Heart right ventricle (tissue), 16 donors: ENCODE measurements around the gene HSPB9. TPM values are rescaled to one million over a fixed set of nuclear protein-coding genes. Genes with fewer than 3 reads are reported as not detected.

ENCODE experiments used
- ATAC-seq, 8 donors: fragments of 200-7000 bp; cut with Tn5 transposase; one replicate each; pipeline ENCODE4 v1.9.1; 2020; ENCODE audit warnings: mild to moderate bottlenecking in 8 of 8, moderate library complexity in 8 of 8, moderate number of reproducible peaks in 1 of 8
- DNase-seq, 2 donors: peaks; one replicate each; pipeline ENCODE4 v3.0.0-alpha.2; 2020
- H3K27ac ChIP-seq, 10 donors: fragments of 200-600 bp; sonication (generic) in 2 of 10; one replicate each; pipeline versions ENCODE4 v1.5.0 to v1.8.0; 2020 to 2022; ENCODE audit warnings: mild to moderate bottlenecking in 3 of 10
- H3K27me3 ChIP-seq, 7 donors: fragments of 200-600 bp; one replicate each; pipeline ENCODE4 v1.8.0; 2021 to 2022; ENCODE audit warnings: mild to moderate bottlenecking in 2 of 7
- H3K36me3 ChIP-seq, 9 donors: fragments of 200-600 bp; sonication (generic) in 1 of 9; one replicate each; pipeline versions ENCODE4 v1.5.0 to v1.8.0; 2020 to 2022; ENCODE audit warnings: mild to moderate bottlenecking in 2 of 9
- H3K4me1 ChIP-seq, 9 donors: fragments of 200-600 bp; sonication (generic) in 1 of 9; one replicate each; pipeline versions ENCODE4 v1.5.0 to v1.8.0; 2020 to 2022; ENCODE audit warnings: mild to moderate bottlenecking in 4 of 9
- H3K4me3 ChIP-seq, 10 donors: fragments of 200-600 bp; sonication (generic) in 2 of 10; one replicate each; pipeline versions ENCODE4 v1.5.0 to v1.8.0; 2020 to 2022; ENCODE audit warnings: mild to moderate bottlenecking in 7 of 10, moderate library complexity in 2 of 10
- H3K9me3 ChIP-seq, 11 donors: fragments of 200-600 bp in 10 of 11; sonication (generic) in 2 of 11; one replicate each; pipeline versions ENCODE4 v1.5.0 to v1.8.0; 2013 to 2022; ENCODE audit warnings: mild to moderate bottlenecking in 2 of 11, control low read depth in 1 of 11, moderate library complexity in 1 of 11
- CTCF ChIP-seq, 9 donors: fragments of 200-600 bp; sonication (generic) in 2 of 9; IDR thresholded peaks; one replicate each; pipeline versions ENCODE4 v1.5.0 to v1.8.0; 2021 to 2022; ENCODE audit warnings: antibody characterized with exemption in 9 of 9, mild to moderate bottlenecking in 5 of 9, moderate library complexity in 1 of 9
- whole genome bisulfite sequencing, 2 donors: extraction: QIAGEN DNeasy Blood & Tissue Kit; methylation state at CpG; one replicate each; pipeline ENCODE4 v1.1.7; 2013; ENCODE audit warnings: inconsistent platforms in 1 of 2; 5-methylcytosine and 5-hydroxymethylcytosine counted together
- intact Hi-C, 10 donors: fragments of 100-400 bp; cut with DNase I; formaldehyde crosslinking; loops; one replicate each; pipeline versions ENCODE4 v1.11.1 to v1.14.2; 2022
- polyA plus RNA-seq, 2 donors: library from polyadenylated mRNA; stranded (reverse); fragments of 200-250 nt; gene quantifications; one replicate each; pipeline ENCODE4 v1.2.3, GENCODE V29; 2013
- total RNA-seq, 10 donors: library from RNA; stranded (reverse); fragmentation: NEBNext Ultra II Directional in 3 of 10; extraction: Animal tissue kit (Norgen Biotek cat#: 25700) in 3 of 10; gene quantifications; one replicate each; pipeline versions ENCODE4 v1.2.1 to v1.2.4, GENCODE V29; 2021 to 2023
- donor health status: Arrhythmogenic right ventricular cardiomyopathy.
- donor health status: ischemic (EF 13 %, LVEDD 7.1; RV severe dilation, severe dysfunction).
- donor health status: healthy with polysubstance abuse.
- donor health status: DM: no; HTN: yes; CAD: no.
- donor health status: DM: no; HTN: no; CAD: no.
- donor health status: ischemic (EF 25% LVEDD 6.9; RV normal size, moderate dysfunction).
- donor health status: ischemic (EF 25% LVEDD 5.7; RV mildly dilated, moderate dysfunction).
- donor health status: healthy.
- donor health status: DM: yes; HTN: yes; CAD: no.
- donor health status: Ischemic cardiomyopathy.
- donor health status: ischemic (EF 35%, LVEDD 5.7; RV mildly dilated, moderate dysfunction).
- donor health status: nonischemic (EF 11% LVEDD 7.7; RV severe dilation, severe dysfunction).
- donor health status: DM: yes; HTN: yes; CAD: no.
- donor health status: PGD.
- donor health status: ischemic (EF 29% LVEDD 5.4; RV normal size, mild dysfunction).
- donor health status: nonischemic (EF 23%, LVEDD 6.1; RV moderate dilation, normal function).

HSPB9 gene
- total and polyA plus RNA-seq, 12 donors, result 0.01 to 0.29 (median 0.23) TPM; not detected in 9

- Histone ChIP-seq H3K9me3 (no peaks in the 10 kb centered on the region), H3K4me3 (peak overlapping the region in 5 of 10 donors; percentile 50 to 67 (median 66)), H3K36me3 (peaks cover 0 to 77% (median 0%) of the 10 kb centered on the region in 9 donors), H3K4me1 (peaks cover 7 to 35% (median 17%) of the 10 kb centered on the region in 9 donors), H3K27me3 (no peaks in the 10 kb centered on the region), H3K27ac (peak overlapping the region in 8 of 10 donors; percentile 69 to 93 (median 90))
- intact Hi-C loops, result loop anchor here in 2 of 10 donors (5.0 kb wide), 2 partner anchors 44 to 84 kb away; no protein-coding TSS in a partner anchor
- no peak for ATAC-seq
- TF ChIP-seq CTCF (IDR thresholded peaks at IDR 0.05), result no peak
- 87 to 89% methylated on average over 11 of the region's 11 CpGs for WGBS, 2 donors
- DNase-seq, result no peak
These were observed 11.4 kb upstream of the HSPB9 start for GRCh38 chr17:42111265-42111636.

GRCh38 chr17:42111871-42112551 is 10.6 kb upstream of the HSPB9 start:
- H3K27ac ChIP-seq, result peak overlapping the region; percentile 69 to 93 (median 90)
- H3K9me3 ChIP-seq, result no peaks in the 10 kb centered on the region
- peak overlapping the region; percentile 16 to 69 (median 62) for H3K4me3 ChIP-seq
- DNase-seq, result peak in 1 of 2 donors; percentile 30
- WGBS, 2 donors, result 30 to 39% methylated on average over 12 of the region's 12 CpGs
- peaks cover 0 to 77% (median 0%) of the 10 kb centered on the region in 9 donors for H3K36me3 ChIP-seq
- peaks cover 7 to 41% (median 17%) of the 10 kb centered on the region in 9 donors for H3K4me1 ChIP-seq
- peak; percentile 16 to 62 (median 46) for ATAC-seq
- TF ChIP-seq CTCF (IDR thresholded peaks at IDR 0.05), result no peak
- H3K27me3 ChIP-seq, result no peaks in the 10 kb centered on the region
- intact Hi-C loops, result loop anchor here in 2 of 10 donors (5.0 kb wide), 2 partner anchors 45 to 85 kb away; no protein-coding TSS in a partner anchor

- DNase-seq, result peak; percentile 56 to 82
- peak within 1 kb of the TSS; percentile 16 to 69 (median 62) for H3K4me3 ChIP-seq
- peak; percentile 65 to 93 (median 85) for ATAC-seq
- peak in 1 of 9 donors; percentile 9 for TF ChIP-seq CTCF (IDR thresholded peaks at IDR 0.05)
- no peaks in the 10 kb centered on the region for H3K9me3 ChIP-seq
- WGBS, 2 donors, result 24 to 33% methylated on average over 10 of the region's 10 CpGs
- intact Hi-C loops, result loop anchor here in 2 of 10 donors (5.0 kb wide), 2 partner anchors 45 to 85 kb away; no protein-coding TSS in a partner anchor
- peaks cover 0 to 77% (median 0%) of the 10 kb centered on the region in 9 donors for H3K36me3 ChIP-seq
- H3K4me1 ChIP-seq, result peaks cover 7 to 37% (median 17%) of the 10 kb centered on the region in 9 donors
- H3K27ac ChIP-seq, result peak within 1 kb of the TSS; percentile 69 to 93 (median 90)
- no peaks in the 10 kb centered on the region for H3K27me3 ChIP-seq
These were observed 9.9 kb upstream of the HSPB9 start, which contains the start of gene DHX58 for GRCh38 chr17:42112552-42113176. DHX58 (minus strand) TSS chr17:42112714; CDS start chr17:42111892, 822 bp downstream.
